T-helper 1 cell (primary cell): ENCODE results near the gene MBP.

Experiments used
- DNase-seq, 5 donors: peaks; one replicate each; pipeline ENCODE4 v3.0.0-alpha.2; 2012 to 2020

MBP gene

GRCh38 chr18:77082316-77082955, 50.1 kb downstream of the MBP start:
- no peak for DNase-seq

- DNase-seq = no peak
Observed at GRCh38 chr18:77081390-77081778, 51.2 kb downstream of the MBP start.

DNA sequence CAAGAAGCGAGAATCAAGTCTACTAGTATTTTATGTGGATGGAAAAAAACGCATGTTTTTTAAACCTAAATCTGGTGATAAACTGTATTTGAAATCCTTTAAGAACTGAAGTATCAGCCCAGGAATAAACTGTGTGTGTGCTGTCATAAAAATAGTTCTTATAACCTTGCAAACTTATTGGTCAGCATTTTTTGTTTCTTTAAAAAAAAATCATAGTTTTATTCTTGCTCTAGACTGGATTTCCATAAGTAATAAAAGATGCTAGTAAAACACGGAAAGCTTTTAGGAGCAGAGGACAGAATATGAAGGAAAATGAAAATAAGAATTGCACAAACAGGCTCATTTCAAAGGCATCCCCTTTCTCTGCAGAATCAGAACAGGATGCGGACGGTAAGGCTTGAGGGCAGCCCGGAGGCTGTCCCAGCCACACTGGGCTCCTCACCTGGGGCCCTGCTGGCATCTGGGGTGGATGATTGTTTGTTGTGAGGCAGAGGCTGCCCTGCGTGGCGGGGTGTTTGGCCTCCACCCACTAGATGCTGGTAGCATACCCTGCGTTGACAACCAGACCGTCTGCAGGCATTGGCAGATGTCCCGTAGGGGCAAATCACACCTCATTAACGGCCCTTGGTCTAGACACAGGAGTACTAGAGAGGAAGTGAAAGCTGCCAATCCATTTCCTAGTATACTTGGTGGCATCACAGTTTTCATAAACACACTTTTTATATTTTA, 52.5 kb downstream of the MBP start:
- no peak for DNase-seq

DNA sequence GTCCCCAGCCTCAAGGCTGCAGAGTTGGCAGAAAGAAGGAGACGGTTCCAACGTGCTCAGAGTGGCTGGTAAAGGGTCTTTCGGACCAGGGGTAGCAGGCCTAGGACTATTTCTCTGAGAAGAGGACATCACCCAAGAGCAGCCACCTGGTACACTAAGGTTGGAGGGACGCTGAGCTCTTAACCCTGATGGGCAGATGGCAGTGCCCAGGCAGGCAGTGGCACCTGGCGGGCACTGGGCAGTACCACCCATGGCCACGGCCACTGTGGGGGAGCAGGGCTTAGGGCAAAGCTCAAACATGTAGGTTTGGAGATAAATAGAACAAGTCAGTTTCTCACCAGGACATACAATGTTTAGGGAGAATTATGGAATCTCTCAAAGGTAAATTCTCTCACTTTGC, 53.5 kb downstream of the MBP start:
- DNase-seq = no peak

DNA sequence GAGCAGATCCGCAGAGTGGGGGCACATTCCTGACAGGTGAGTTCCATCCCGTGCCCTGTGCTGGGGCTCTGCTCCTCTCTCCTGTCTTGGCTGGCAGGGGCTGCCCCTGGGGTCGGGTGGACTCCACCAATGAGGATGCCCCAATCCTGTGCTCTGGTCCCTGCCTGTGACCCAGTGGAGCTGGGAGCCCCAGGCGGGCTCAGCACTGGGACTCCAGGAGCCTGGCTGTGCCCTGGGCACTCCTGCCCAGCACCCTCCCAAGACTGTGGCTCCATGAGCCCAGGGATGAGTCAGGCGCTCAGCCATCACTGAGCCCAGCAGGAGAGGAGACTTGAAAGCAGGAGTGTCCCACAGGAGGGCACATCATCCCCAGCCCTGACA, 53.9 kb downstream of the MBP start:
- no peak for DNase-seq

GRCh38 chr18:77077941-77078689, 54.5 kb downstream of the MBP start:
- DNase-seq = no peak

- no peak for DNase-seq
Observed at GRCh38 chr18:77077401-77077800, 55.2 kb downstream of the MBP start.

DNA sequence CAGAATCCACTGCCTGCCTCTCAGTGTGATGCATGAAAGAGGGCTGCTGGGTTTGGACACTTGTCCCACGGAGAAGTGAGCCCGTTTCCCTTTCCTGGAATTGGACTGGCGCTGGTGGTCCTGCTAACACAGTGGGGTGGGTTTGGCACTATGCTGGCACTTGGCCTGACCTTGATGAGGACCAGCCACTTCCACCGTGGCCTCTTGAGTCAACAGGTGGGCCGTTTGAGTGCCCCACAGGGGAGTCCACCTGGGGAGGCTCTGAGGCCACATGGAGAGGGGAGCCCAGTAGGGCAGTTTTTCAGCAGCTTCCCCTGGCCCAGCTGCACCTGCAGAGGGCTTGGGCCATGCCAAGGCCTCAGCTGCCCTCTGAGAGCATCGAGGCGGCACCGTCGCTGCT, 56.5 kb downstream of the MBP start:
- no peak for DNase-seq

- no peak for DNase-seq
Observed at GRCh38 chr18:77074431-77074830, 58.2 kb downstream of the MBP start.

- peak in 1 of 5 donors; percentile 69 for DNase-seq
Observed at GRCh38 chr18:77073336-77074093, 59.1 kb downstream of the MBP start.

GRCh38 chr18:77072566-77072965, 60.0 kb downstream of the MBP start:
- no peak for DNase-seq

GRCh38 chr18:77071711-77072292, 60.8 kb downstream of the MBP start:
- peak in 4 of 5 donors; percentile 65 to 83 (median 70) for DNase-seq

GRCh38 chr18:77071061-77071460, 61.5 kb downstream of the MBP start:
- DNase-seq = no peak

- no peak for DNase-seq
Observed at GRCh38 chr18:77070627-77071026, 62.0 kb downstream of the MBP start.

DNA sequence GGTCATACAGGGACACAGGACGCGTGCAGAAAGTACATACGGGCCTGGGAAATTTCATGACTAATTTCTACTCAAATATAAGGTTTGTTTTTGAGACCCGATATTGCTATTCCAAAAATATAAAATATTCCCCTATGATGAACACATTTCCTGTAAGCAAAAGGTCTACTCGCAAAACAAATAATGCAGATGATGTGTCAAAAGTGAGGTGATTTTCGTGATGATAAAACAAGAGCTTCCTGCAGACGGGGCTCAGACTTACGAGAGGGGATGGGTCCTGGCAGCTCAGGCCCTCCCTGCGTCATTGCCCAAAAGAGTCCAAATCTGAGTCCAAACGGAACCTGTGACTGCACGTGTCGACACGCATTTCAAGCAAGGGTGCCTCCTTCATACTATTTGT, 62.7 kb downstream of the MBP start:
- DNase-seq = peak in 2 of 5 donors; percentile 22 to 73

GRCh38 chr18:77069482-77069881, 63.1 kb downstream of the MBP start:
- no peak for DNase-seq

DNA sequence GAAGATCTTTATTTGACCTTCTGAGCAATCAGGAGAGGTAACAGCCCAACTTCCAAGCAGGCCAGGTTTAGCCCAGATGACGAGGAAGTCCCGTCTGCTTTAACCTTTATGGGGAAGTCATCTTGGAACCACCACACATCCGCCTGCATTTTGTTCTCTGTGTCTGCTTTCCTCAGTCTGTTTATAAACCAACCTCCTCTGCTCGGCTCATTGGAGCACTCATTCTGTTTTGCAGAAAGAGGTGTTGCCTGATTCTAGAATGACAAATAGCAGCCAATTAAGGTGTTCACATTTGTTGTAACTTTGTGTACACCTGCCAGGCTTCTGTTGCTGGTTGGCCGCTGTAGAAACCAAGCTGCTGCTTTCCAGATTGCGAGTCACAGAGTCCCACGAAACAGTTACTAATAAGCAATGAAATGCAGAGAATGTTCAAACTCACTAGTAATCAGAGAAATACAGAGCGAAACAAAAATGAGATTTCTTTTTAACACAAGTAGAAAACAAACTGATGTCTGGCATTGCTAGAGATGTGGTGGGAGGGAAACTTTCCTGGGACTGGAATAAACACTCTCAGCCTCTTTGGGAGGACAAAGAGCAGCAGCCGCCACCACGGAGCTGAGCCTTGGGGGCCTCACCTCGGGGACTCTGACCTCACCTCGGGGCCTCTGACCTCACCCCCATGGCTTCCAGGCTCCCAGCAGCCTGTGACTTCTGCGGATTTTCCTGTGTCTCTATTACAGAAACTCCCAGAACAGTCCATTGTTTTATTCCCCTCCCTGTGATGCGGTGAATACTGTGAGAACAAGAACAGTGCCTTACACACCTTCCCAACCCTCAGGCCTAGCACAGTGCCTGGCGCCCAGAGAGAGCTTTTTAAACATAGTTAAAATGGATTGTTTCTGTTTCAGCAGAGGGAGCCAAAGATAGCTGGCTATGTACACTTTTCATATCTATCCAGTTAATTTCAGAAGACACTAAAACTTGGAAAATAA, 64.0 kb downstream of the MBP start:
- DNase-seq = peak in 2 of 5 donors; percentile 46 to 74

DNA sequence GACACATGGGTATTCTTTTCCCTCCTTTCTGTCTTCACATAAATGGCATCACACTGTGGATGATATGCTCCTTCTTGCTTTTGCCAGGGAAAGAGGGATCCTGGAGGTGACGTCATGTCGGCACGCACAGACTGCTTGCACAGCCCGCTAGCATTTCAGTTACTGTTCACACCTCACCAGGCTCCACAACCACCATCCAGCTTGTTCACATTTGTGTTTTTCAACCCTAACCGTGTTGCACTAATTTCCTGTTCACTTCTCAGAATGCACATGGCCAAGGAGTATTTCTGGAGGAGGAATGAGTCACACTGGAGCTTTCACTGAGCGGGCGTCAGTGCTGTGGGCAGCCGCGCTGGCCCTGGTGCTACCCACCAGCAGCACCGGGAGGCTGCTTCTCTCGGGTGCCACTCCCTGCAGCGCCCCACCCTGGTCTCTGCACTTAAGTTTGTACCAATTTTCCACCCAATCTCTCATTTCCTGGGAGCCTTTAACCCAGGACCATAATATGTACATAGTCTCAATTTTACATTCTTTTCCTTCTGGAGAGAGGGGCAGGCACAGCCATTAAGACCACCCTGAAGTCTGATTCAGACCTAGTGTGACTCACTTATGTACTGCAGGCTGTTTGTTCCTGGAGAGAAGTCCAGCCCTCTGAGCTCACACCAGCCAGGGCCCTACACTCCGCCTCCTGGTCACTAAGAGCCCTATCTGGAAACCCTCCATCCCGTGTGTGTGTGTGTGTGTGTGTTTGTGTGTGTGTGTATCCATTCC, 65.1 kb downstream of the MBP start:
- peak in 4 of 5 donors; percentile 26 to 95 (median 52) for DNase-seq

DNA sequence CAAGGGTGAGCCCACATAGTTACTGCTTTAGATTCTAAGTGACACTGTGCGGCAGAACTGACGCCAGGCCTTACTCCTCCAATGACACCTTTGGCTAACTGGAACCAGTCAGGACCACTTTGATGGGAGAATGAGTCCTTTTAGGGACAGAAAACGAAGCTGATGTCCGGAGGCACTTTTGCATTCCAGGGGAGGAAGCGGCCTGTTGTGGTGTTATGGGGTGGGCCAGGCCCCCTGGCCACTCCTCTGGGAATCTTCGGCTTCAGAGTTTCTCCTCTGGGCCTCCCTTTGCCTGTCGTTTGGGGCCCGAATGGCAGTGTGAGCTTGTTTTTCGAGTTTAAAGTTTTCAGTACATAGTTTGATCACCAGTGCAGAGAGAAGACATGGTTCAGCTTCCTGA, 65.9 kb downstream of the MBP start:
- no peak for DNase-seq

- no peak for DNase-seq
Observed at GRCh38 chr18:77066101-77066500, 66.5 kb downstream of the MBP start.
